Fibroblast of mammary gland (primary cell): Measurements from ENCODE around the gene CACNB4.

Experiments used
- DNase-seq: peaks from one replicate; pipeline ENCODE4 v3.0.0-alpha.2; 2010; ENCODE audit warnings: low read depth
- H3K4me3 ChIP-seq: 2 replicates; pipeline ENCODE4 v1.5.1; 2011; ENCODE audit warnings: low read depth, mild to moderate bottlenecking, low read length, moderate library complexity; ENCODE audit not compliant: control insufficient read depth
- TF ChIP-seq, protein P1 (sequence below): conservative IDR thresholded peaks from 2 replicates; pipeline ENCODE4 v1.5.1; 2011; ENCODE audit warnings: low read depth, low read length, inconsistent platforms; ENCODE audit not compliant: control insufficient read depth, insufficient read depth

CACNB4 gene

DNA sequence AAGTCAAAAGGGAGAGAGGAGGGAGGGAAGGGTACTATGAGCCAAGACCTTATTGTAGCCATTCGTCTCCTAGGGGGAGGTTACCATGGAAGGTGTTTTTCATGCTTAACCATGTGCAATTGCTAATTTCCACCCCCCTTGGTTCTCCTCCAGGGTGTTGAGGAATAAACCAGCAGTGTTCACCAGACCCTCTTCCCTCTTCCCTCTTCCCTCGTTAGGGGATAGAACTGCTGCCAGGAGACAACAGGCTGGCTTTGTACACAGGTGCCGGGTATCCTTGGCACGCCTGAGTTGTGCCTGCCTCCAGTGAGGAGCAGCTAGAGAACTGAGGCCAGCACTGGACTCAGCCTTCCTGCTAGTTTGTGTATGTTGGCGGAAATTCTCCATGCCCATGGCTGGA lies 229.6 kb downstream of the CACNB4 start:
- TF ChIP-seq, protein P1, sequence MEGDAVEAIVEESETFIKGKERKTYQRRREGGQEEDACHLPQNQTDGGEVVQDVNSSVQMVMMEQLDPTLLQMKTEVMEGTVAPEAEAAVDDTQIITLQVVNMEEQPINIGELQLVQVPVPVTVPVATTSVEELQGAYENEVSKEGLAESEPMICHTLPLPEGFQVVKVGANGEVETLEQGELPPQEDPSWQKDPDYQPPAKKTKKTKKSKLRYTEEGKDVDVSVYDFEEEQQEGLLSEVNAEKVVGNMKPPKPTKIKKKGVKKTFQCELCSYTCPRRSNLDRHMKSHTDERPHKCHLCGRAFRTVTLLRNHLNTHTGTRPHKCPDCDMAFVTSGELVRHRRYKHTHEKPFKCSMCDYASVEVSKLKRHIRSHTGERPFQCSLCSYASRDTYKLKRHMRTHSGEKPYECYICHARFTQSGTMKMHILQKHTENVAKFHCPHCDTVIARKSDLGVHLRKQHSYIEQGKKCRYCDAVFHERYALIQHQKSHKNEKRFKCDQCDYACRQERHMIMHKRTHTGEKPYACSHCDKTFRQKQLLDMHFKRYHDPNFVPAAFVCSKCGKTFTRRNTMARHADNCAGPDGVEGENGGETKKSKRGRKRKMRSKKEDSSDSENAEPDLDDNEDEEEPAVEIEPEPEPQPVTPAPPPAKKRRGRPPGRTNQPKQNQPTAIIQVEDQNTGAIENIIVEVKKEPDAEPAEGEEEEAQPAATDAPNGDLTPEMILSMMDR: no peak
- H3K4me3 ChIP-seq: no peak overlapping the region
- no peak for DNase-seq

DNA sequence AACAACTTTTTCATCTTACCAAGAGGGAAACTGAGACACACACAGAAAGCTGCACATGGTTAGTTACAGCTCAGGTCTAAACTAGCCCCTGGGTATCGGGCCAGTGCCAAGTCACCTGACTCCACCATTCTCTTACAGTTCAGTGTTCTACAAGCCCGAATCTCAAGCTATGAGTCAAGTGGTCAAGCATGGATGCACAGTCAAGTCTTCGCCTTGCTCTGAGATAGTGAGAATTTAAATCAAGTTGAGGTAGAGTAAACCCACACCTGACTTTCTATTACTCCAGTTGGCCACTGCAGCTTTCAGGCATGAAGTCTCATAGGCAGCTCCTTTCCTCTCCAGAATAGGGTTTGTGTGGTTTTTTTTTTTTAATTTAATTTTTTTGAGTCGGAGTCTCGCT lies 236.1 kb downstream of the CACNB4 start:
- TF ChIP-seq, protein P1: no peak
- H3K4me3 ChIP-seq: no peak overlapping the region
- no peak for DNase-seq

DNA sequence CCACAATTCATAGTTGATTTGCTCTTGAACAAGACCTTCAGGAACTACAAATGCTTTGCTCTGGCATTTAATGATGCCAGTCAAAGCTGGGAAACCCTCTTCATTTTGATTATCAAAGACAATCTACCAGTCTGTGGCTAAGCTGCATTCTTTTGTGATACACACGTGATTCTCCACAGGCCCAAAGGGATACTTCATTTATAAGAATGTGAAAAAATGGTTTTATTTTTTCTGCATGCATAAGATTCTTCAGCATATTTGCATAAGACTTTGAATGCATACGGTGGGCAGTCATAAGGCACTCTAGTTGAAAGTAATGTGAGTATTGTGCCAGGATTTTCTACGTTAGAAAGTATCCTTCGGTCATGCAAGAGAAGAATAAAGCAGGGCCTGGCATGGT lies 237.7 kb downstream of the CACNB4 start:
- no peak for DNase-seq
- no peak overlapping the region for H3K4me3 ChIP-seq
- TF ChIP-seq, protein P1: no peak

DNA sequence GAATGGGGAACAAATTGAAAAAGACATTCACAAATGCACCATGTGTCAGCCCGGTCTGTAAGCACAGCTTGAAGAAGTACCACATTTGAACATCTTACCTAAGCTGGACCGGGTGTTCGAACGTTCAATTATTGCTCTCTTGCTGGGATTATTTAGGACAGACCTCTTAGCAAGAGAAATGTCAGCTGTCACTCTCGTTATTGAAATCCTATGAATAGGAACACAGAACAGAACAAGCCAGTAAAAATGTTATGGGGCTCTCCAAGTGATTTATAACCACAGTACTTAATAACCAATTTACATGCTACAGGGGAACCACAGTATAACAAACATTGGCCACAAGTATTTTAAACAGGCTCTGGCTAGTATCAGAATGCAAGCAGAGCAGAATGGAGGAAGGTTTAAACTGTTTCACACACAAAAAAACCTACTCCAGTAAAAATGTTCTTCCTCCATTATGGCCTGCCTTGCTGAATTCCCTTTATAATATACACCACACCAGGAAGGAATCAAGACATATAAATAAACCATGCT lies 238.2 kb downstream of the CACNB4 start:
- no peak overlapping the region for H3K4me3 ChIP-seq
- DNase-seq: no peak
- TF ChIP-seq, protein P1: no peak

DNA sequence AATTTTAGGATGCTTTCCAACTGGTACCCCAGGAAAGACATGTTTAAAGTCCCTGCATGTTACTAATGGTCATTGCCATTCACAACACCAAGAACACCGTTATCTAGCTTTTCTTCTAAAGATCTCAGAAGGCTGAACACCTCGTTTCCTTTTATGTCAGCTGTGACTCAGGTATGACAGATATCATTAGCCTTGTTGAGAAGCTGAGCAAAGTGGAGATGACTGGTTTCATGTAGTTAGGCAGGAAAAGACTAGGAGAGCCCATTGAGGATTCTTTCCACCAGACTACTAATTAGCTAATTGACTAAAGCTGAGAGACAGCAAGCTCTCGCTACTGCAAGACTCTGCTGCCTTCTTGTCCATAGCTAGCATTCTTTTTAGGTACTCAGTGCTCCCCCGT lies 238.6 kb downstream of the CACNB4 start:
- TF ChIP-seq, protein P1: no peak
- no peak overlapping the region for H3K4me3 ChIP-seq
- no peak for DNase-seq

DNA sequence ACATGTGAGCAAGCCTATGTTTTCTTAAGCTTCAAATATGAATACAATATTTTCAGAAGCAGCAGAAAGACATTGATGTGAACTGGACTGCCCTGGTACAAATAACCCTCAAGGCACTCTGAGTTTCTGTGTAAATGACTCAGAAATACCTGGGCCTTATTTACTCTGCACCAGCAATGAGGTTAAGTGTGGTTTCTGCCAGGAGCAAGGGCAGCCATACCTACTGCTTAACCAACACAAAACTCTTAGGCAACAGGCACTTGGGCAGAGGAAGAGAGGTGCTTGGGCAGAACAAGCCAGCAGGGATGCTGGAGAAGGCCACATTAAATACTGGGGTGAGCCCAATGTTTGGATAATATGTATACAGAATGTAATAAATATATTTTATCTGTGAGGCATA lies 241.2 kb downstream of the CACNB4 start:
- TF ChIP-seq, protein P1: no peak
- no peak overlapping the region for H3K4me3 ChIP-seq

DNA sequence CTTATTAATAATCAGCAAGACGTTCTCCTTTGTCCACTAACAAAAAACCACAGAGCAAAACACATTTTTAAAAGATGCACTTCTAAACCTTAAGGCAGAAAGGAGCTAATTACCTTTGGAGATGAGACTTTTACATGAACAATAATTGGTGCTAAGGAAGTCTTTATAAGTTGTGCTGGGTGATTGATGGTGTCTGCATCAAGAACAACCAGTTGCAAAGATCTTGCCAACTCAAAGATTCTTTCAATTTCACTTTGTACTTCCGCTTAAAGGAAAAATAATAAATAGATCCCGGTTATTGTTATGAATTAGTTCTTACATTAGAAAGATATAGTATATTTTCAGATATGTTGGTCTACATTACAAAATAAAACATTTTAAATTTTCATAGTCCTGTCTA lies 243.7 kb downstream of the CACNB4 start:
- TF ChIP-seq, protein P1: no peak
- H3K4me3 ChIP-seq: no peak overlapping the region
- no peak for DNase-seq

More for the DNA sequence above, 241.2 kb downstream of the CACNB4 start:
- DNase-seq: no peak
